Erythroblast (primary cell): ENCODE results near the gene BCL2.

Experiments
- GATA1 ChIP-seq: IDR thresholded peaks from 2 replicates; pipeline ENCODE4 v1.6.1; 2011; ENCODE audit warnings: low read depth, mild to moderate bottlenecking, control low read depth, low read length, moderate library complexity
- POLR2A ChIP-seq: IDR thresholded peaks from 2 replicates; pipeline ENCODE4 v1.6.1; 2011; ENCODE audit warnings: mild to moderate bottlenecking, low read length

- TF ChIP-seq POLR2A, result peak; percentile 78
- no peak for TF ChIP-seq GATA1
These were observed 47.7 kb upstream of the BCL2 start, which contains the start of gene KDSR for GRCh38 chr18:63367053-63367953.
